ENCODE results near the gene EIF4G3.

- TF ChIP-seq MAX (IDR thresholded peaks at IDR 0.05) (no peak), NFIC (IDR thresholded peaks at IDR 0.05) (no peak), CREB1 (IDR thresholded peaks at IDR 0.05; ENCODE audit: low read depth) (no peak), YY1 (IDR thresholded peaks at IDR 0.05; ENCODE audit: low read depth) (no peak), EP300 (IDR thresholded peaks at IDR 0.05; ENCODE audit: borderline replicate concordance) (no peak), TAF1 (IDR thresholded peaks at IDR 0.05; ENCODE audit: low read depth) (no peak), USF1 (IDR thresholded peaks at IDR 0.05) (no peak)
Observed at GRCh38 chr1:20865001-20865400, 311.7 kb downstream of the EIF4G3 start.
